A549 treated with RU486 at 1 μM for 4 hours (cell line): ENCODE data around the gene CDCP1. TPM values are rescaled to one million over a fixed set of nuclear protein-coding genes. Genes with fewer than 3 reads are reported as not detected.

ENCODE experiments used
- total RNA-seq: library from RNA; stranded (reverse); fragments of 200-300 nt; extraction: Qiagen RNA extraction; gene quantifications from 5 replicates; pipeline ENCODE4 v1.2.3, GENCODE V29; 2022; ENCODE audit warnings: low read depth

Gene CDCP1, protein sequence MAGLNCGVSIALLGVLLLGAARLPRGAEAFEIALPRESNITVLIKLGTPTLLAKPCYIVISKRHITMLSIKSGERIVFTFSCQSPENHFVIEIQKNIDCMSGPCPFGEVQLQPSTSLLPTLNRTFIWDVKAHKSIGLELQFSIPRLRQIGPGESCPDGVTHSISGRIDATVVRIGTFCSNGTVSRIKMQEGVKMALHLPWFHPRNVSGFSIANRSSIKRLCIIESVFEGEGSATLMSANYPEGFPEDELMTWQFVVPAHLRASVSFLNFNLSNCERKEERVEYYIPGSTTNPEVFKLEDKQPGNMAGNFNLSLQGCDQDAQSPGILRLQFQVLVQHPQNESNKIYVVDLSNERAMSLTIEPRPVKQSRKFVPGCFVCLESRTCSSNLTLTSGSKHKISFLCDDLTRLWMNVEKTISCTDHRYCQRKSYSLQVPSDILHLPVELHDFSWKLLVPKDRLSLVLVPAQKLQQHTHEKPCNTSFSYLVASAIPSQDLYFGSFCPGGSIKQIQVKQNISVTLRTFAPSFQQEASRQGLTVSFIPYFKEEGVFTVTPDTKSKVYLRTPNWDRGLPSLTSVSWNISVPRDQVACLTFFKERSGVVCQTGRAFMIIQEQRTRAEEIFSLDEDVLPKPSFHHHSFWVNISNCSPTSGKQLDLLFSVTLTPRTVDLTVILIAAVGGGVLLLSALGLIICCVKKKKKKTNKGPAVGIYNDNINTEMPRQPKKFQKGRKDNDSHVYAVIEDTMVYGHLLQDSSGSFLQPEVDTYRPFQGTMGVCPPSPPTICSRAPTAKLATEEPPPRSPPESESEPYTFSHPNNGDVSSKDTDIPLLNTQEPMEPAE
- 11.5 to 13.6 TPM (median 12.8 TPM) in 5 replicates for total RNA-seq

GRCh38 chr3:45145681-45146614 is at the start of gene CDCP1:
TSS of gene CDCP1 (minus strand) at chr3:45146378. CDS start at chr3:45146287, 91 bp downstream.

Other genes with a start within 250 kb of the CDCP1 start
- gene ZDHHC3, start 170.2 kb downstream of the CDCP1 start, total RNA-seq, result 35.4 to 41.7 TPM (median 38.3 TPM) in 5 replicates
- 43.0 to 50.3 TPM (median 48.4 TPM) in 5 replicates for gene EXOSC7, start 170.1 kb downstream of the CDCP1 start, total RNA-seq
- 0.25 TPM in 1 of 5 replicates, not detected in the others for gene CLEC3B, start 120.1 kb downstream of the CDCP1 start, total RNA-seq
- gene TMEM158, start 79.9 kb upstream of the CDCP1 start, total RNA-seq, result 13.1 to 29.5 TPM (median 23.7 TPM) in 5 replicates
- gene LARS2, start 242.2 kb upstream of the CDCP1 start, total RNA-seq, result 8.0 to 10.6 TPM (median 10.2 TPM) in 5 replicates